Brain pericyte (primary cell): ENCODE results near the gene CALM3.

Experiments
- DNase-seq: peaks from one replicate; pipeline ENCODE4 v3.0.0-alpha.2; 2012; ENCODE audit warnings: low read depth, low spot score

The CALM3 gene

GRCh38 chr19:46599716-46600373 is 1.3 kb upstream of the CALM3 start:
- DNase-seq: no peak

- peak; percentile 97 for DNase-seq
Measured at GRCh38 chr19:46600384-46601317, 479 bp upstream of the CALM3 start.

- no peak for DNase-seq
Measured at GRCh38 chr19:46602392-46603194, 1.5 kb downstream of the CALM3 start.

DNA sequence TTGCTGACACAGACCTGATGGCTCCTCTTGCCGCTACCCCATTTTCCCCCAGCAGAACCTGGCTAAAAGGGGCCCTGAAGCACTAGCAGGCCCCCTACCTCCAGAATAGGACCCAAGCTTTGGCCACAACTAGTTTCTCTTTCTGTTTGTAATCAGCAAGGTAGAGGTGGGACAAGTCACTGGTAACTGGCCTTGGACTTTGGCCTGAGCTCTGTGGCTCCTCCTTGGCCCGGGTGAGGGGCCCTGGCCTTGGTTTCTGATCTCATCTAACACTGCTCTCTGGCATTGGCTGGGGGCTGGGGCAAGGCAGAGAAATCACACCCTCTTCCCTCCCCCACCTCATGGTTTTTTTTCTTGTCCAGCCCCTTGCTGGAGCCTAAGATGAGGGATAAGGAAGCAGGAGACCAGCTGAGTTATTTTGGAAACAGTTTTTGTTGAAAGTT is 2.1 kb downstream of the CALM3 start:
- no peak for DNase-seq

DNA sequence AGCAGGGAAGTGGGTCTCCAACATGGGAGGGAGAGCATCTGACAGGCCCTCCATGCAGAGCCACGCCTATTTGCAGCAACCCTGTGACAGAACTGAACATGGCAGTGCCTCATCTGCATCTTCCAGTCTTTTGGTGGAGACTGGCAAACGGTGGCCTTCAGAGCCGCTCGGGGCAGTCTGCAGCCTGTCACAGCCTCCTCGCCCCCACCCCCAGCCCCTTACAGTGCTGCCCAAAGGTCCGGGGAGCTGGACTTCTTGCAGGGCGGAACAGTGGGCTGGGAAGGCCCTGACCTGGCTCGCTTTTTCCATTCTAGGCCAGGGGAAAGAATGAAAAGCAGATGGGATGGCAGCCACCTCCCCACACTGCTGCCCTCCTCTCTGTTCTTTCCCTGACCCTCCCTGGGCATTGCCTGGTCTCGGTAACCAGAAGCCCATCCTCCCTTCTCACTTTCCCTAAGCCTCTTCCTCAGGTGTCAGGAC is 2.7 kb downstream of the CALM3 start:
- DNase-seq: no peak

DNA sequence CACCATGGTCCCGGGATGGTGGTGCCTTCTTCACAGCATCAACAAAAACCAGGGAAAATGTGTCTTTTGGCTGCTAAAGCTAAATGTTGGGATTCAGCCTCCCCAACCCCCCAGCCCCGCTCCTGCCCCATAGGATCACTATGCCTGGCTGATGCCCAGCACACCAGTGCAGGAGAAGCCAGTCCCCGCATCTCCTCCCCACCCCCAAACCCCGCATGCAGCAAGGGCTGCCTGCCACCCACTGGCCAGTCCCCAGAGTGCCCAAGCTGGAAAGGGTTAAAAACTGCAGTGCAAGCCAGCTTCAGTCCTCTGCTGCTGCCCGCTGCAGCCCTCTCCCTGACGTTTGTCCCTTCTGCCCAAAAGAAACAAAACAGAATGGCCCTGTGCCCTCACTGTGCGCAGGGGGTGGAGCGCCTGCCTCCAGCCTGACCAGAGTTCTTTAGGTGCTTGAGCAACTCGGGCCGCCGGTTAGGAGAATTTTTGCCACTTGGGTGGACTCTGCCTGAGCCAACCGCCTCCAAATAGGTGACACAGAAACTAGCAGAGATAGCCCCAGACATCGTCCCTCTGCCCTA is 3.7 kb downstream of the CALM3 start:
- DNase-seq: no peak

DNA sequence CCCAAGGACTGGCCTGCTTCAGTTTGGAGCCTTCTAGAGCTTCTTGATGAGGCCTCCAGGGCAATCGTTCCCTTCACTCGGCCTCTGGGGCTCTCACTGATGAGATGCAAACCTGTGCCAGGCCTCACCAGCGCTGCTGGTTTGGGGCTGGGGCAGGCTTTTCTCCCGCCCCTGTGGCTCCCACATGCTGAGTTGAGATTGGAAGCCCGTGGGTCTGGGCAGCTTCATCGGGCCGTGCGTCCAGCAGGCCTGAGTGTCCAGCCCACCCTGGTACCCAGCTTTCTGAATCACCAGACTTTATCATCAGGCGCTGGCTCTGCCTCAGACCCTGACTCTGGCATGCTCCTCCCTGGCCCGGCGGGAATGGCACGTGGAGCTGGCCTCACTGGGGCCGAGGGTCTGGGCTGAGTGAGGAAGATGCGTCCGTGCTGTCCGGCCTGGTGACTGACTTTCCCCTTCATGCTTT is 4.3 kb downstream of the CALM3 start:
- DNase-seq: no peak

GRCh38 chr19:46606019-46606418 is 4.9 kb downstream of the CALM3 start:
- no peak for DNase-seq

- no peak for DNase-seq
Measured at GRCh38 chr19:46606681-46607447, 5.7 kb downstream of the CALM3 start.

- DNase-seq: no peak
Measured at GRCh38 chr19:46607448-46607841, 6.3 kb downstream of the CALM3 start.

DNA sequence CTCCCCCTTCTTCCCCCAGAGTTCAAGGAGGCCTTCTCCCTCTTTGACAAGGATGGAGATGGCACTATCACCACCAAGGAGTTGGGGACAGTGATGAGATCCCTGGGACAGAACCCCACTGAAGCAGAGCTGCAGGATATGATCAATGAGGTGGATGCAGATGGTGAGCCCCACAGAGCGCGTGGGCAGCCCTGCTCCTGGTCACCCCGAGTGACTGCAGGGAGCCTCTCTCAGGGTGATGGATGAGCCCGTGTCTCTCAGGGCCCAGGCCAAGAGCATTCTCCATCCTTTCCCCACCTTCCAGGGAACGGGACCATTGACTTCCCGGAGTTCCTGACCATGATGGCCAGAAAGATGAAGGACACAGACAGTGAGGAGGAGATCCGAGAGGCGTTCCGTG is 7.0 kb downstream of the CALM3 start:
- no peak for DNase-seq

- no peak for DNase-seq
Measured at GRCh38 chr19:46608581-46609345, 7.6 kb downstream of the CALM3 start.

- DNase-seq: no peak
Measured at GRCh38 chr19:46609511-46610412, 8.6 kb downstream of the CALM3 start.

GRCh38 chr19:46610413-46610775 is 9.3 kb downstream of the CALM3 start:
- no peak for DNase-seq

- DNase-seq: no peak
Measured at GRCh38 chr19:46610851-46611770, 10.0 kb downstream of the CALM3 start.

GRCh38 chr19:46611776-46612175 is 10.6 kb downstream of the CALM3 start:
- DNase-seq: no peak

DNA sequence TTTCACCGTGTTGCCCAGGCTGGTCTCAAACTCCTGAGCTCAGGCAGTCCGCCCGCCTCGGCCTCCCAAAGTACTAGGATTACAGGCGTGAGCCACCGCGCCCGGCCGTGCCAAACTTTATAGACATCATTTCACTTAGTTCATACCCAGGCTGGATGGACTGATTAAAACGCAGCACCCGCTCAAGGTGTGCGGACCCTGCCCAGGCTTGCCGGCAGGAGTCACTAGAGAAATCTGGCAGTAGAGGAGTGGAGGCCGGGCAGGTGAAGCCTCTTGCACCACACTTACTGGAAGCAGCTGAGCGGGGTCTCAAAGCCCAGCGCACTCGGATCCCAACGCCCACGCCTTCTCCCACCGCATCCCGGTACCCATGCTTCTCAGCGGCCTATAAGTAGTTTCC is 12.4 kb downstream of the CALM3 start:
- DNase-seq: no peak
